ENCODE data around the gene TMEM94. TPM values are rescaled to one million over a fixed set of nuclear protein-coding genes. Genes with fewer than 3 reads are reported as not detected.
"Not testable (repeated sequence)": the region's sequence is repeated elsewhere in the genome, so short reads cannot be mapped to it uniquely, and the experiment has no call there.

TMEM94 gene
- total RNA-seq, 2 experiments from 2014 or later: 81.9 to 84.8 TPM

DNA sequence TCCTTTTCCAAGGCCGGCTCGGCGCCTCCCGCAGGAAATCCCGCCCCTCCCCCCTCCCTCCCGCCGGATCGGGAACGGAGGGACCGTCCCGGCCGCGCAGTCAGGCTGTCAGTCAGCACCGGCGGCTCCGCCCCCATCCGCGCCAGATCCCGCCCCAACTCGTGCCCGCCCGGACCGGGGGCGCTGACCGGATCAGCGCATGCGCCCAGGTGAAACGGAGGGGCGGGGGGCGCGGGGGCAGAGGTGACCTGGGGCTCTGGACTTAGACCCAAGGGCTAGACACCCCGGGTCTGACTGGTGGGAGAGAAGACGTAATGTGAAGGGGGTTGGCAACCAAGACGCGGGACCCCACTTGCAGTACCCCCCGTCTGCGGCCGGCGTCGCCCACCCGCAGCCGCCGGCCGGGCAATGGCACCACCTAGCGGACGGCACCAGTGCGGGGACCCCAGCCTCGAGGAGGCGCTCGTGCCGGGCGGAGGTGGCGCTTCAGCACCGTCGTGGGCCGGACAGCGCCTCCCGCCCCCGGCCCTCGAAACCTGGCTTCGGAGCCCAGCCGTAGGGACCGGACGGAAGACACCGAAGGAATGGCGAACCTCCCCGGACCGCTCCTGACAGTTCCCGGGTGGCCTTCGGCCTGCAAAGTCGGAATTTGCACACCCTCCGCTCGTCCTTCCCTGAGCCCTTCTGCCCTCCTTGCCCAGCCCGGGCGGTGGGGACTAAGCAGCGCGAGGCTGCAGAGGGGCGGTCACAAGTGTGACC lies 59.2 kb downstream of the TMEM94 start, which contains the start of gene CASKIN2:
TSS of gene CASKIN2 (minus strand) at position 42 of the 759 bp plus-strand sequence. CDS start 1,733 bp downstream, outside the sequence.
- peak within 1 kb of the TSS; percentile 52 for H3K27ac Mint-ChIP-seq
- POLR2A ChIA-PET: interaction anchor here (1.0 to 3.1 kb wide), 9 partner anchors 11 to 245 kb away, joined by 3 to 15 read pairs (median 6); partner anchors contain the start of genes GRB2, MIF4GD, MYO15B and RECQL5
- peak within 1 kb of the TSS; percentile 76 for H3K4me3 Mint-ChIP-seq

DNA sequence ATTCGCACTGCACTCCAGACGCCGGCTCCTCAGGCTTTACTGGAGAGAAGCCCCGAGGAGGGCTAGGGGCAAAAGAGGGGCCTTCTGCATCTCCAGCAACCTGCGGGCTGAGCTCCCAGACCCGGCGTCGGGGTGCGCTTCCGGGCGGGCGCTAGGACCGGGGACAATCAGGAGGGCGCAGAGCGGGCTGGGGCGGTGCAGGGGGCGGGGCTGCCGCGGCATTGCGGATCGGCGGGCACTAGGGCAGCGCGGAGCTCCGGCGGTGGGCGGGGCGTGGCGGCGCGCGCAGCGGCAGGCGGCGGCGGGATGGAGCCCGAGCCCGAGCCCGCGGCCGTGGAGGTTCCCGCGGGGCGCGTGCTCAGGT lies 59.8 kb downstream of the TMEM94 start, which contains the start of gene TSEN54:
TSS of gene TSEN54 (plus strand) at position 274 of the 364 bp plus-strand sequence. CDS start at position 307, 33 bp downstream.
- Mint-ChIP-seq H3K4me3 (peak within 1 kb of the TSS; percentile 89), H3K27me3 (ENCODE audit: low read depth) (peaks cover 3% of the 10 kb centered on the region), H3K9me3 (ENCODE audit: insufficient read depth) (no peaks in the 10 kb centered on the region), H3K4me1 (ENCODE audit: low read depth) (peaks cover 28% of the 10 kb centered on the region), H3K36me3 (ENCODE audit: low read depth) (peaks cover 24% of the 10 kb centered on the region), H3K27ac (peak within 1 kb of the TSS; percentile 97)
- DNase-seq (peak; percentile 97), ATAC-seq (peak; percentile 83)
- ChIA-PET POLR2A (interaction anchor here (1.0 to 3.1 kb wide), 10 partner anchors 10 to 255 kb away, joined by 3 to 15 read pairs (median 5); partner anchors contain the start of genes GGA3, GRB2, MIF4GD and MYO15B), CTCF (interaction anchor here (0.6 to 3.3 kb wide), 43 partner anchors 9 to 267 kb away, joined by 3 to 26 read pairs (median 4); partner anchors contain the start of genes GALK1, GRB2, LLGL2 and MIF4GD)

More for the DNA sequence above, 59.2 kb downstream of the TMEM94 start, which contains the start of gene CASKIN2:
- peaks cover 20% of the 10 kb centered on the region for H3K36me3 Mint-ChIP-seq (ENCODE audit: low read depth)
- DNase-seq (peak; percentile 83), ATAC-seq (peak; percentile 54)
- CTCF ChIA-PET: interaction anchor here (0.7 to 3.3 kb wide), 34 partner anchors 9 to 255 kb away, joined by 3 to 26 read pairs (median 4); partner anchors contain the start of genes GALK1, LLGL2, MIF4GD and MYO15B
- no peaks in the 10 kb centered on the region for H3K9me3 Mint-ChIP-seq (ENCODE audit: insufficient read depth)
- peaks cover 28% of the 10 kb centered on the region for H3K4me1 Mint-ChIP-seq (ENCODE audit: low read depth)
- H3K27me3 Mint-ChIP-seq (ENCODE audit: low read depth): peaks cover 3% of the 10 kb centered on the region

DNA sequence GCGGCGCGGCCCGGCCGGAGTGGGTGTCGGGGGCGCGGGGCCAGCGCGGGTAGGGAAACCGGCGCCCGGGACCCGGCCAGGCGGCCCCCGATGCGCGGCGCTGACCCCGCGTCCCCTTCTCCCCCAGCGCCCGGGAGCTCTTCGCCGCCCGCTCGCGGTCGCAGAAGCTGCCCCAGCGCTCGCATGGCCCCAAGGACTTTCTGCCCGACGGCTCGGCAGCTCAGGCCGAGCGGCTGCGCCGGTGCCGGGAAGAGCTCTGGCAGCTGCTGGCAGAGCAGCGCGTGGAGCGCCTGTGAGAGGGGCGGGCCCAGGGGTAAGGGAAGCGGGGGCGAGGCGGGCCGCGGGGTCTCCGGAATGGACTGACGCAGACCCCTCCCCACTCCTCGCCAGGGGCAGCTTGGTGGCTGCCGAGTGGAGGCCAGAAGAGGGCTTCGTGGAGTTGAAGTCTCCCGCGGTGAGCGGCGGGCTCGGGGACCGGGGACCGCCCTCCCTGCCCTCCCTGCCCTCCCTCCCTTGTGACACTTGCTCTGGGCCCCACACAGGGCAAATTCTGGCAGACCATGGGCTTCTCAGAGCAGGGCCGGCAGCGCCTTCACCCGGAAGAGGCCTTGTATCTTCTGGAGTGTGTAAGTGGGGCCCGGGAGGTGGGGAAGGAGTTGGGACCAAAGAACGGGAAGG lies 60.3 kb downstream of the TMEM94 start:
- Mint-ChIP-seq H3K4me3 (peak overlapping the region; percentile 89), H3K4me1 (ENCODE audit: low read depth) (peaks cover 28% of the 10 kb centered on the region), H3K27ac (peak overlapping the region; percentile 97), H3K27me3 (ENCODE audit: low read depth) (peaks cover 3% of the 10 kb centered on the region), H3K36me3 (ENCODE audit: low read depth) (peaks cover 28% of the 10 kb centered on the region), H3K9me3 (ENCODE audit: insufficient read depth) (no peaks in the 10 kb centered on the region)
- ChIA-PET POLR2A (interaction anchor here (1.0 to 3.1 kb wide), 10 partner anchors 10 to 256 kb away, joined by 3 to 15 read pairs (median 5); partner anchors contain the start of genes GGA3, GRB2, MIF4GD and MYO15B), CTCF (interaction anchor here (0.6 to 3.3 kb wide), 43 partner anchors 8 to 266 kb away, joined by 3 to 26 read pairs (median 4); partner anchors contain the start of genes GALK1, GRB2, LLGL2 and MIF4GD)
- ATAC-seq (peak; percentile 15), DNase-seq (peak; percentile 45)

DNA sequence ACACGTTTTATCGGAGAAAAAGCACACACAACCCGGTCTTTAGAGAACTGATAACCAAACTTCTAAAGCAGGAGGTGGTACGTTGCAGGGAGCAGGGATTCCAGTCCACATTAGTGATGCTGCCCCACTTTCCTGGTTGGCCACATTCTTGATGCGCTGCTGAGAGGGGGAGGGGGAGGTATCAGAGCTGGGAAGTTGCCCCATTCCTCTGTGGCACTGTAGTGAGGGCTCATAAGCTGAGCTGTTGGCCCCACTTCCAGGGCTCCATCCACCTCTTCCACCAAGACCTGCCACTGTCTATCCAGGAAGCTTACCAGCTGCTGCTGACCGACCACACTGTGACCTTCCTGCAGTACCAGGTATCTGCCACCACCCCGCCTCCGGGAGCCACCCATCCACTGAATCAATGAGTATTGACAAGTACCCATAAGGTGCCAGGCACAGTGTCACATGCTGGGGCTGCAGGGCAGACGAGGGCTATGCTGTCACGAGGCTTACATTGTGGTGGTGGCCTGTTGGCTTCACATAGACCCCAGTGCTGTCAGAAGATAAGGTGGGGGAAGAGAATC lies 60.9 kb downstream of the TMEM94 start:
- Mint-ChIP-seq H3K27me3 (ENCODE audit: low read depth) (peaks cover 3% of the 10 kb centered on the region), H3K4me3 (peak overlapping the region; percentile 89), H3K9me3 (ENCODE audit: insufficient read depth) (no peaks in the 10 kb centered on the region), H3K36me3 (ENCODE audit: low read depth) (peaks cover 33% of the 10 kb centered on the region), H3K4me1 (ENCODE audit: low read depth) (peaks cover 28% of the 10 kb centered on the region), H3K27ac (peak overlapping the region; percentile 97)
- peak; percentile 50 for DNase-seq
- no peak for ATAC-seq
- ChIA-PET POLR2A (interaction anchor here (0.7 to 3.1 kb wide), 7 partner anchors 10 to 257 kb away, joined by 3 to 15 read pairs (median 5); partner anchors contain the start of genes GRB2, SLC25A19 and TMEM94), CTCF (interaction anchor here (1.0 to 3.3 kb wide), 16 partner anchors 10 to 228 kb away, joined by 3 to 26 read pairs (median 6); partner anchors contain the start of genes SLC25A19, SMIM5 and TMEM94)

DNA sequence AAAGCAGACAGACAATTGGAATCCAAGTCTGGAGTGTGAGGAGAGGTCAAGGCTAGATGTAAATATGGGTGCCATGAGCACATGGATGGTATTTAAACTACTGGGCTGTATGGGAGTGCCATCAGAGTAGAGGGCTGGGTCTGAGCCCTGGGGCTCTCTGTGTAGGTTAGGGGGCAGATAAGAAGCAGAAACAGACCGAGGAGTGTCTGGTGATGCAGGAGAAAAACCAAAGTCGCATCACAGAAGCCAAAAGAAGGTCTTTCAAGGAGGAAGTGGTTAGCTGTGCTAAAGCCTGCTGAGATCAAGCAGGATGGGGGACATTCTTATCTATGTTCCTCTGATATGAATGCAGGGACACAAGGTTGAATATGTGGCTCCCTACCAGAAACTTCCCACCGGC lies 61.8 kb downstream of the TMEM94 start:
- Mint-ChIP-seq H3K9me3 (ENCODE audit: insufficient read depth) (no peaks in the 10 kb centered on the region), H3K4me3 (peak overlapping the region; percentile 89), H3K36me3 (ENCODE audit: low read depth) (peaks cover 38% of the 10 kb centered on the region), H3K27me3 (ENCODE audit: low read depth) (peaks cover 3% of the 10 kb centered on the region), H3K4me1 (ENCODE audit: low read depth) (peaks cover 29% of the 10 kb centered on the region), H3K27ac (peak overlapping the region; percentile 97)
- DNase-seq (peak; percentile 84), ATAC-seq (peak; percentile 53)
- ChIA-PET CTCF (interaction anchor here (0.6 to 3.3 kb wide), 12 partner anchors 9 to 235 kb away, joined by 3 to 26 read pairs (median 5); partner anchors contain the start of genes SLC25A19 and SMIM5), POLR2A (interaction anchor here (0.7 to 3.1 kb wide), 8 partner anchors 9 to 258 kb away, joined by 3 to 15 read pairs (median 3); partner anchors contain the start of genes MYO15B, SLC25A19 and TMEM94)

DNA sequence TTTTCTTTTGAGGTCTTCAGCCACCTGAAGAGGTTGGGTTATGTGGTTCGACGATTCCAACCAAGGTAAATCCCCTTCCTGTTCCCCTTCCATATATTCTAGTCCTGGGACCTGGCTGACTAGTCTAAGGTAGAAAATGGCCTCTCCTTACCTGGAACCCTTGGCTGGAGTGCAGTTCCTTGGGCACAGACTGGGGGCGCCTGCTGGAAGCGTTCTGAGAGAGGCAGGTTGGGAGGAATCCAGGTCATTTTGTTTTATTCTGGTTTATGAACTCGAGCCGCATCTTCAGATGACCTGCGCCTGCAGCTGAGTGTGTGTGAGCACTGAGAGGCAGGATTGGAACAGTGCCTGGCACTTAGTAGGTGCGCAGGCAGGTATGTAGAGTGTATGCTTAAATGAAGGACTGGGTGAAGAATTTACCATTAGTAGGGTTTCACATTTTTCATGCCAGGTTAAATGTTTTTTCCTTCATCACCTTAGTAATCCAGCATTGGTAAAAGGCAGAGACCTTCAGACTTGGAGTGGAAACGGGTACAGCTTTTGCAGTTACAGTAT lies 62.6 kb downstream of the TMEM94 start:
- ChIA-PET CTCF (interaction anchor here (0.7 to 3.3 kb wide), 7 partner anchors 15 to 234 kb away, joined by 3 to 26 read pairs (median 4); partner anchors contain the start of gene SMIM5), POLR2A (interaction anchor here (1.0 to 1.2 kb wide), 2 partner anchors 13 to 16 kb away, joined by 3 to 5 read pairs; no protein-coding TSS in a partner anchor)
- H3K9me3 Mint-ChIP-seq (ENCODE audit: insufficient read depth): no peaks in the 10 kb centered on the region
- peak overlapping the region; percentile 97 for H3K27ac Mint-ChIP-seq
- H3K27me3 Mint-ChIP-seq (ENCODE audit: low read depth): peaks cover 1% of the 10 kb centered on the region
- peaks cover 30% of the 10 kb centered on the region for H3K4me1 Mint-ChIP-seq (ENCODE audit: low read depth)
- no peak for DNase-seq
- peaks cover 44% of the 10 kb centered on the region for H3K36me3 Mint-ChIP-seq (ENCODE audit: low read depth)
- no peak for ATAC-seq
- peak overlapping the region; percentile 89 for H3K4me3 Mint-ChIP-seq

DNA sequence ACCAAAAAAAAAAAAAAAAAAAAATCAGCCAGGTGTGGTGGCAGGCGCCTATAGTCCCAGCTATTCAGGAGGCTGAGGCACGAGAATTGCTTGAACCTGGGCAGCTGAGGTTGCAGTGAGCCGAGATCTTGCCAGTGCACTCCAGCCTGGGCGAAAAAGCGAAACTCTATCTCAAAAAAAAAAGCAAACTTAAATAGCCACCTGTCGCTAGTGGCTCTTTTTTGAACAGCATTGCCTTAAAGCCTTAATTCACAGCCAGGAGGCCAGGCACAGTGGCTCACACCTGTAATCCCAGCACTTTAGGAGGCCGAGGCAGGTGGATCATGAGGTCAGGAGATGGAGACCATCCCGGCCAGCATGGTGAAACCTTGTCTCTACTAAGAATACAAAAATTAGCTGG lies 64.0 kb downstream of the TMEM94 start:
- H3K27ac Mint-ChIP-seq; ATAC-seq; H3K4me3 Mint-ChIP-seq; DNase-seq; H3K27me3 Mint-ChIP-seq (ENCODE audit: low read depth); H3K9me3 Mint-ChIP-seq (ENCODE audit: insufficient read depth): not testable (repeated sequence)
- peaks cover 35% of the 10 kb centered on the region for H3K4me1 Mint-ChIP-seq (ENCODE audit: low read depth)
- ChIA-PET POLR2A (interaction anchor here (1.1 kb wide), 1 partner anchor 15 kb away, joined by 3 read pairs; no protein-coding TSS in a partner anchor), CTCF (interaction anchor here (1.5 kb wide), 1 partner anchor 14 kb away, joined by 3 read pairs; no protein-coding TSS in a partner anchor)
- H3K36me3 Mint-ChIP-seq (ENCODE audit: low read depth): peaks cover 46% of the 10 kb centered on the region

DNA sequence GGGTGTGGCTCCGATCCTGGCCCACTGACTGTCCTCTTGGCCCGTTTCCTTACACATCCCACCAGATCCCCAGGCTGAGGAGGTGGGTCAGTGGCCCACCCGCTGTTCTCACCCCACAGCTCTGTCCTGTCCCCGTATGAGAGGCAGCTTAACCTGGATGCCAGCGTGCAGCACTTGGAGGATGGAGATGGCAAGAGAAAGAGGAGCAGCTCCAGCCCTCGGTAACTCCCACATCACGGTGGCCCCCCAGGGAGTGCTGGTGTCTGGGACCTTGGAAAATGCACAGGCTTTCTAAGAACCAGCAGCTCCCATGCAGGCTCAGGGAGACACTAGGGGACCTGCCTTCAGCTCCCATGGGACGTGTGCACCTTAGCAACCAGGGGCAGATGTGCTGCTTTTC lies 64.9 kb downstream of the TMEM94 start:
- H3K4me3 Mint-ChIP-seq: no peak overlapping the region
- POLR2A ChIA-PET: interaction anchor here (0.7 to 1.4 kb wide), 4 partner anchors 14 to 69 kb away, joined by 3 read pairs; partner anchors contain the start of gene TMEM94
- ATAC-seq: no peak
- CTCF ChIA-PET: interaction anchor here (1.5 kb wide), 2 partner anchors 14 to 67 kb away, joined by 3 to 6 read pairs; no protein-coding TSS in a partner anchor
- no peak for DNase-seq
- H3K27me3 Mint-ChIP-seq (ENCODE audit: low read depth): peaks cover under 1% of the 10 kb centered on the region
- H3K36me3 Mint-ChIP-seq (ENCODE audit: low read depth): peaks cover 46% of the 10 kb centered on the region
- H3K4me1 Mint-ChIP-seq (ENCODE audit: low read depth): peaks cover 37% of the 10 kb centered on the region
- no peaks in the 10 kb centered on the region for H3K9me3 Mint-ChIP-seq (ENCODE audit: insufficient read depth)
- no peak overlapping the region for H3K27ac Mint-ChIP-seq

DNA sequence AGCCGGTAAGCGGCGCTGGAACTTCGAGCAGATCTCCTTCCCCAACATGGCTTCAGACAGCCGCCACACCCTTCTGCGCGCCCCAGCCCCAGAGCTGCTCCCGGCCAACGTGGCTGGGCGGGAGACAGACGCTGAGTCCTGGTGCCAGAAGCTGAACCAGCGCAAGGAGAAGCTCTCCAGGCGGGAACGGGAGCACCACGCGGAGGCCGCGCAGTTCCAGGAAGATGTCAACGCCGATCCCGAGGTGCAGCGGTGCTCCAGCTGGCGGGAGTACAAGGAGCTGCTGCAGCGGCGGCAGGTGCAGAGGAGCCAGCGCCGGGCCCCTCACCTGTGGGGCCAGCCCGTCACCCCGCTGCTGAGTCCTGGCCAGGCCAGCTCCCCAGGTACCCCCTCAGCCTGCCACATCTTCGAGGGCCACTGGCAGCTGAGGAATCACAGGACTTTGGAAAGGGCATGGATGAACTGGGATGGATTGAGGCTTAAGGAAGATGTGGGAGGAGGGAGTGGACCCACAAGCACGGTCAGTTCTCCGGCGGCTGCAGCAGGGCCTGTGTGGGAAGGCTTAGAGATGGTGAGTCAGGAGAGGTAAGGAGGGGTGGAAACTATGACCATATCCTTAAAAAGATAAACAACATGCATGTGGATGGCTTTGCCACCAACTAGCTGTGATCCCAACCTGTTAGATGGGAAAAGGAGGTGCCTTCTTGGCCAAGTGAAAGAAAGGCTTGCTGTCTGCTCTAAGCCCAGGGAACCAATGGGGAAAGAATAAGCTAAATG lies 65.7 kb downstream of the TMEM94 start:
- peaks cover 47% of the 10 kb centered on the region for H3K36me3 Mint-ChIP-seq (ENCODE audit: low read depth)
- ChIA-PET CTCF (interaction anchor here (1.5 kb wide), 2 partner anchors 13 to 66 kb away, joined by 3 to 6 read pairs; no protein-coding TSS in a partner anchor), POLR2A (interaction anchor here (0.6 to 1.4 kb wide), 4 partner anchors 13 to 68 kb away, joined by 3 to 4 read pairs (median 3); partner anchors contain the start of gene TMEM94)

More for the DNA sequence above, 65.7 kb downstream of the TMEM94 start:
- DNase-seq (no peak), ATAC-seq (no peak)
- Mint-ChIP-seq H3K27me3 (ENCODE audit: low read depth) (peaks cover 6% of the 10 kb centered on the region), H3K9me3 (ENCODE audit: insufficient read depth) (no peaks in the 10 kb centered on the region), H3K4me3 (no peak overlapping the region), H3K4me1 (ENCODE audit: low read depth) (peaks cover 44% of the 10 kb centered on the region), H3K27ac (no peak overlapping the region)
